IPS DF 6.9 (cell line): ENCODE results near the gene DNAJB6.

Experiments used
- DNase-seq: peaks from one replicate; pipeline ENCODE4 v3.0.0-alpha.2; 2013; ENCODE audit warnings: low read depth, low spot score
- H3K27ac ChIP-seq: one replicate; pipeline ENCODE4 v1.5.1; 2013; ENCODE audit warnings: low read length, control low read depth
- H3K27me3 ChIP-seq: 2 replicates; pipeline ENCODE4 v1.6.1; 2013; ENCODE audit warnings: mild to moderate bottlenecking, low read length; ENCODE audit not compliant: control insufficient read depth, insufficient read depth
- H3K36me3 ChIP-seq: 2 replicates; pipeline ENCODE4 v1.6.1; 2013; ENCODE audit warnings: low read length; ENCODE audit not compliant: control insufficient read depth, insufficient read depth
- H3K4me1 ChIP-seq: 2 replicates; pipeline ENCODE4 v1.6.1; 2013; ENCODE audit warnings: low read length; ENCODE audit not compliant: control insufficient read depth, insufficient read depth
- H3K4me3 ChIP-seq: 2 replicates; pipeline ENCODE4 v1.5.1; 2013; ENCODE audit warnings: mild to moderate bottlenecking, low read length
- H3K9me3 ChIP-seq: 2 replicates; pipeline ENCODE4 v1.6.1; 2013; ENCODE audit warnings: low read length, inconsistent platforms; ENCODE audit not compliant: control insufficient read depth, insufficient read depth
- WGBS: extraction: QIAGEN DNeasy Blood & Tissue Kit; methylation state at CpG from one replicate; pipeline ENCODE4 v1.1.7; 2013; ENCODE audit warnings: mixed read lengths, missing lambda C conversion rate; ENCODE audit not compliant: insufficient read length, insufficient coverage; 5-methylcytosine and 5-hydroxymethylcytosine counted together

The DNAJB6 gene

DNA sequence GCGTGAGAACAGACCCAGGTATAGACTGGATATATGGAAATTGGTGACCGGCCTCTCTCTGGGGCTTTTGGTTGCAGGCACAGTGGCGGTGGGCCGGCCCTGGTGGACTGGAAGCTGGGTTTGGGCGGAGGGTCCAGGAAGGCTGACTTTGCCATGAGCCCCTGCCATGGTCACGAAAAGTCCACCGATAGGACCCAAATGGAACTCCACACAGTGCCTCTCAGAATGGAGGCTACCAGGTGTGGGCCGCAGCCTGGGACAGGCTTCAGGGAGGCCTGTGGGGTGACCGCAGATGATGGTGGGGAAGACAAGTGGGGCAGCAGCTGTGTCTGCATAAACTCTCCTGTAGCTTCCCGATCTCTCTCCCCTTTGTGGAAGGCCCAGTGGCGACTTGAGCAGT is 123.2 kb downstream of the DNAJB6 start:
- peaks cover 13% of the 10 kb centered on the region for H3K9me3 ChIP-seq
- no peaks in the 10 kb centered on the region for H3K27me3 ChIP-seq
- no CpG with 5 or more reads among the region's 11 CpGs for WGBS
- H3K36me3 ChIP-seq = no peaks in the 10 kb centered on the region
- no peak overlapping the region for H3K4me3 ChIP-seq
- no peaks in the 10 kb centered on the region for H3K4me1 ChIP-seq
- no peak for DNase-seq
- no peak overlapping the region for H3K27ac ChIP-seq

DNA sequence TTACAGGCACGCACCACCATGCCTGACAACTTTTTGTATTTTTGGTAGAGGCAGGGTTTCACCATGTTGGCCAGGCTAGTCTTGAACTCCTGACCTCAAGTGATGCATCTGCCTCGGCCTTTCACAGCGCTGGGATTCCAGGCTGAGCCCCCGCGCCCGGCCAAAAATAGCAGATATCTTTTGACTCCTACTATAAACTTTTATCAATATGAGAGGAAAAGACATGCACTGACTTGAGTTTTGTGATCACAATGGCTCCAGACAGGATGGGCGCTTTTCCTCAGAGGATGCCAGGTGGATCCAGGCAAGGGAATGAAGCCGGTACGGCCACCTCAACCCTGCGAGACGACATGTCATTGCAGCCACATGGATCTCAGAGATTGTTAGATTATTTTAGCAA is 123.9 kb downstream of the DNAJB6 start:
- Histone ChIP-seq H3K9me3 (peaks cover 12% of the 10 kb centered on the region), H3K4me1 (no peaks in the 10 kb centered on the region), H3K27ac (no peak overlapping the region), H3K27me3 (no peaks in the 10 kb centered on the region), H3K4me3 (no peak overlapping the region), H3K36me3 (no peaks in the 10 kb centered on the region)
- no peak for DNase-seq
- no CpG with 5 or more reads among the region's 11 CpGs for WGBS

DNA sequence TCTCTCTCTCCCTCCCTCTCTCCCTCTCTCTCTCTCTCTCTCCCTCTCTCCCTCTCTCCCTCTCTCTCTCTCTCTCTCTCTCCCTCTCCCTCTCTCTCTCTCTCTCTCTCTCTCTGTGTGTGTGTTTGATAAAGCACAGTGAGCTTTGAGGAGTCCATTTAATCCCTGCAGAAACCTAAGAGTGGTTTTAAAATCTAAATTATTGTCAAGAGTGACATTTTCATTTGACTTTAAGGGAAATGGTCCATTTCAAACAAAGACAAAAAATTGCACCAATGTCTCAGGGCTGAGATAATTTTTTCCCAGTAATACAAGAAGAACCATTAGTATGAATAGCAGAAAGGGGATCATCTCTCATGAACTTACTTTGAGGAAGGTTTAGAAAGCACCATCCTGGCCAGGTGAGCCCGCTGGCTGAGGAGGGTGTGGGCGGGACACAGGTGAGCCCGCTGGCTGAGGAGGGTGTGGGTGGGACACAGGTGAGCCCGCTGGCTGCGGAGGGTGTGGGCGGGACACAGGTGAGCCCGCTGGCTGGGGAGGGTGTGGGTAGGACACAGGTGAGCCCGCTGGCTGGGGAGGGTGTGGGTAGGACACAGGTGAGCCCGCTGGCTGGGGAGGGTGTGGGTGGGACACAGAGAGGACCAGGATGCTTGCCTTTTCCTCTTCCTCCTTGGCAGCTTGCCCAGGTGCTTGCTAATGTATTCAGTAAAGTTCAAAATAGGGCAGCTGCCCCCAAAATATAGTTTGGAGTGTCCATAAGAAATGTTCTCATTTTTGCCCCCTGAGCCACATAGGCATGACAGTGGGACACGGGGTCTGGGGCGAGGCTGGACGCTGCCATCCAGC is 125.0 kb downstream of the DNAJB6 start:
- Histone ChIP-seq H3K4me1 (no peaks in the 10 kb centered on the region), H3K36me3 (no peaks in the 10 kb centered on the region), H3K4me3 (no peak overlapping the region), H3K27ac (no peak overlapping the region), H3K9me3 (peaks cover 16% of the 10 kb centered on the region), H3K27me3 (no peaks in the 10 kb centered on the region)
- DNase-seq = no peak
- WGBS = no CpG with 5 or more reads among the region's 12 CpGs

- Histone ChIP-seq H3K27ac (no peak overlapping the region), H3K36me3 (no peaks in the 10 kb centered on the region), H3K27me3 (no peaks in the 10 kb centered on the region), H3K9me3 (peaks cover 19% of the 10 kb centered on the region), H3K4me3 (no peak overlapping the region), H3K4me1 (no peaks in the 10 kb centered on the region)
- no CpG with 5 or more reads among the region's 20 CpGs for WGBS
- DNase-seq = no peak
Observed at GRCh38 chr7:157462419-157462771, 125.6 kb downstream of the DNAJB6 start.

DNA sequence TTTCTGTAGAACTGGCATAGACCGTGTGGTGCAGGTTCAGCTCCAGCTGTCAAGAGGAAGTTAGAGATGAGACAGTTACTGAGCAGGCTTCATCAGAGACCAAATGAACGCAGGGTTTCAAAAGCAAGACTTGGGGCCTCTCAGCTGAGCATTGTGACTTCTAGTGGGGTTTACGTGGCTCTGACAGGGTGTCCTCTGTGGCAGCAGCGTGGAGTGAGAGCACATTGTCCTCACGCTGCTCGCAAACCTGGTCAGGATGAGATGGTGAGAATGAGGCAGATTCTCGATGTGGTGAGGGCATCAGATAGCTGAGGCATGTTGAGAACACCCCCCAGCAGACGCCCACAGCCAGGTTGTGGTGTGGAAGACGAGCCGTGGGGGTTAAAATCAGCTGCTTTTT is 126.0 kb downstream of the DNAJB6 start:
- no peak overlapping the region for H3K4me3 ChIP-seq
- no peaks in the 10 kb centered on the region for H3K4me1 ChIP-seq
- H3K9me3 ChIP-seq = peaks cover 22% of the 10 kb centered on the region
- H3K27me3 ChIP-seq = no peaks in the 10 kb centered on the region
- WGBS = no CpG with 5 or more reads among the region's 10 CpGs
- DNase-seq = no peak
- no peak overlapping the region for H3K27ac ChIP-seq
- H3K36me3 ChIP-seq = no peaks in the 10 kb centered on the region

GRCh38 chr7:157463245-157463644 is 126.4 kb downstream of the DNAJB6 start:
- H3K9me3 ChIP-seq = peaks cover 22% of the 10 kb centered on the region
- no peak overlapping the region for H3K4me3 ChIP-seq
- 100% methylated on average over 3 of the region's 12 CpGs for whole genome bisulfite sequencing
- no peaks in the 10 kb centered on the region for H3K4me1 ChIP-seq
- DNase-seq = no peak
- no peak overlapping the region for H3K27ac ChIP-seq
- no peaks in the 10 kb centered on the region for H3K36me3 ChIP-seq
- H3K27me3 ChIP-seq = no peaks in the 10 kb centered on the region

GRCh38 chr7:157464111-157464970 is 127.5 kb downstream of the DNAJB6 start:
- no peaks in the 10 kb centered on the region for H3K27me3 ChIP-seq
- whole genome bisulfite sequencing = no CpG with 5 or more reads among the region's 15 CpGs
- H3K9me3 ChIP-seq = peaks cover 24% of the 10 kb centered on the region
- H3K4me3 ChIP-seq = no peak overlapping the region
- H3K4me1 ChIP-seq = no peaks in the 10 kb centered on the region
- H3K27ac ChIP-seq = no peak overlapping the region
- no peaks in the 10 kb centered on the region for H3K36me3 ChIP-seq
- no peak for DNase-seq

DNA sequence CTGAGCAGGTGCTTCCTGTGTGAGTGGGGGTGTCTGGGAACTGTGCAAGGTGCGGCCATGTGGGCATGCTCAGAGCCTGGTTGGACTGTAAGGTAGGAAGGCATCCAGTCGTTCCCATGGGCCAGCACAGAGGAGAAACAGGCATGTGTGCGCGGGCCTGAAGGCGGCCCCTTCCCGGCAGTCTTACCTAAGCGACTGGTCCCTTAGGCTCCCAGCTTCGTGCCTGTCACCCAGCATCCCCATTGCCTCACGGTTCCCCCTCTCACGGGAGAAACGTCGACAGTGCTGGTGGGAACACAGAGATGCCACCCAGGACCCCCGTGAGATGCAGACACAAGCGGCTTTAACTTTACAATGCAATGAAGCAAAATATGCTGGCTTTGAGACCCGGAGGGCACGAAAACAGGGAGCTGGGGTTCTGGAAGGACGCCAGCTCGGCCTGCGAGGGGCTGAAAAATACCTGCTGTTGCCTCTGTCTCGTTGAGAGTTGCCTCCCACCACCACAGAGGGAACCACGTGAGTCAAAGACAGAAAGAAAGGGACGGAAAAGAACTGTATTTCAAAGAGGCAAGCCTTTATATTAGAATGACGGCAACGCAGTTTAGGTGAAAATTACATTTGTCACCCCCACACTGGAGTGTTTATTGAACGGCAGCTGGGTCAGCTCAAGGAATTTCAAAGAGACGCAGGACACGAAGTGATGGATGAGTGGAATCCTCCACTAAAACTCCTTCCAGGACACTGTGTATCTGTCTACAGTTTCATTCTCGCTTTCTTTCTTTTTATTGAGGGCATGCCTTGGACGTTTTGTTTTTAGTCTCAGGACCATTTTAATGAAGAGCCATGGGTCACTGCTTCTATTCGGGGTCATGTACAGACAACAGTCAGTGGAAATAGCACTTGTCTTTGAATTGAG is 128.4 kb downstream of the DNAJB6 start:
- no CpG with 5 or more reads among the region's 30 CpGs for WGBS
- peaks cover 26% of the 10 kb centered on the region for H3K9me3 ChIP-seq
- peaks cover 3% of the 10 kb centered on the region; the same call in 1 of the 2 replicates for H3K36me3 ChIP-seq
- no peaks in the 10 kb centered on the region for H3K4me1 ChIP-seq
- DNase-seq = no peak
- H3K27me3 ChIP-seq = no peaks in the 10 kb centered on the region
- H3K4me3 ChIP-seq = no peak overlapping the region
- no peak overlapping the region for H3K27ac ChIP-seq

GRCh38 chr7:157465891-157466866 is 129.4 kb downstream of the DNAJB6 start:
- 100% methylated on average over 3 of the region's 41 CpGs for WGBS
- H3K4me1 ChIP-seq = no peaks in the 10 kb centered on the region
- no peak overlapping the region for H3K4me3 ChIP-seq
- no peak overlapping the region for H3K27ac ChIP-seq
- DNase-seq = no peak
- peaks cover 28% of the 10 kb centered on the region for H3K9me3 ChIP-seq
- peaks cover 3% of the 10 kb centered on the region; the same call in 1 of the 2 replicates for H3K36me3 ChIP-seq
- H3K27me3 ChIP-seq = no peaks in the 10 kb centered on the region
